K562 (cell line): ENCODE data around the gene SERINC5. TPM values are rescaled to one million over a fixed set of nuclear protein-coding genes. Genes with fewer than 3 reads are reported as not detected.
A peak's percentile ranks its signal among the peaks of the same experiment; 100 is the strongest.

Experiments
- E2F4 ChIP-seq: sonication (generic); formaldehyde crosslinking; IDR thresholded peaks from 2 replicates; pipeline ENCODE4 v1.8.0; 2022; ENCODE audit warnings: mild to moderate bottlenecking, low read depth, missing genetic modification reagents
- HDAC1 ChIP-seq, 2 experiments: fragments of 450-650 bp; IDR thresholded peaks; 2 replicates each; pipeline ENCODE4 v1.6.1; 2016 to 2017; ENCODE audit warnings: inconsistent platforms in 1 of 2, mild to moderate bottlenecking in 1 of 2, moderate library complexity in 1 of 2
- NRF1 ChIP-seq, 2 experiments: fragments of 450-650 bp; IDR thresholded peaks in 1 of 2; conservative IDR thresholded peaks in 1 of 2; 2 replicates each; pipeline ENCODE4 v1.6.1; 2014; ENCODE audit warnings: mild to moderate bottlenecking in 2 of 2
- RERE ChIP-seq: sonication (generic); formaldehyde crosslinking; IDR thresholded peaks from 2 replicates; pipeline ENCODE4 v1.8.0; 2023; ENCODE audit warnings: missing genetic modification reagents, mild to moderate bottlenecking, borderline replicate concordance
- TCF7 ChIP-seq: sonication (generic); IDR thresholded peaks from 2 replicates; pipeline ENCODE4 v1.6.1; 2016; ENCODE audit warnings: antibody characterized with exemption, borderline replicate concordance
- ZBTB11 ChIP-seq, 3 experiments: fragments of 200-800 bp in 1 of 3; fragments of 250-450 bp in 1 of 3; fragments of 450-650 bp in 1 of 3; sonication (Bioruptor Pico) in 1 of 3; sonication (Bioruptor generic) in 1 of 3; formaldehyde crosslinking in 1 of 3; IDR thresholded peaks; 2 replicates each; pipeline versions ENCODE4 v1.6.1 to v1.8.0; 2016 to 2022; ENCODE audit warnings: mild to moderate bottlenecking in 2 of 3, missing genetic modification characterization in 2 of 3, missing compliant biosample characterization in 1 of 3, moderate library complexity in 1 of 3
- ZHX1 ChIP-seq: fragments of 150-350 bp; conservative IDR thresholded peaks from 2 replicates; pipeline ENCODE4 v1.6.1; 2014; ENCODE audit warnings: low read length
- ZNF395 ChIP-seq: fragments of 200-800 bp; sonication (Bioruptor generic); IDR thresholded peaks from 2 replicates; pipeline ENCODE4 v1.6.1; 2017; ENCODE audit warnings: missing genetic modification characterization, missing compliant biosample characterization
- polyA plus RNA-seq, 8 experiments: library from polyadenylated mRNA; depleted of rRNA in 4 of 8; stranded (reverse) in 5 of 8; unstranded in 3 of 8; fragments of >200 nt; fragmentation: Nextera tagmentation in 2 of 8; fragmentation: Illumina TruSeq in 1 of 8; extraction: Ambion mirVana in 2 of 8; extraction: Trizol in 1 of 8; gene quantifications; 2 replicates each; pipeline versions ENCODE4 v1.2.1 to v1.2.3, GENCODE V29; 2011 to 2014; ENCODE audit warnings: inconsistent platforms in 1 of 8, missing spikeins in 1 of 8
- total RNA-seq, 7 experiments: library from RNA; depleted of rRNA in 6 of 7; stranded (reverse); fragments of >200 nt in 6 of 7; fragmentation: Illumina TruSeq in 2 of 7; extraction: Trizol in 2 of 7; gene quantifications; 2 replicates each; pipeline versions ENCODE4 v1.2.1 to v1.2.3, GENCODE V29; 2011 to 2021; ENCODE audit warnings: low replicate concordance in 1 of 7

Gene SERINC5
- total and polyA plus RNA-seq, 9 of the 15 experiments (the other 6 are each of a cell fraction or from before 2014, with no cell fraction given), result 1.4 to 7.9 (median 3.7) TPM

- TF ChIP-seq RERE (CRISPR knock-in tag) (no peak), ZNF395 (CRISPR knock-in tag) (no peak), ZBTB11 (CRISPR knock-in tag; IDR thresholded peaks at IDR 0.05) (no peak), TCF7 (no peak), HDAC1 (IDR thresholded peaks at IDR 0.05) (peak in 1 of 2 experiments; percentile 76; a peak in 2 of 4 replicates), E2F4 (CRISPR knock-in tag) (no peak), NRF1 (conservative IDR thresholded peaks at IDR 0.05 in 1 of 2, IDR thresholded peaks at IDR 0.05 in 1 of 2) (no peak), ZHX1 (no peak)
Observed at GRCh38 chr5:80076131-80077050, 179.5 kb downstream of the SERINC5 start (continued).
